GM18520 (cell line): Measurements from ENCODE around the gene ATP9A.
A peak's percentile ranks its signal among the peaks of the same experiment; 100 is the strongest.

Experiments
- ATAC-seq: cut with Tn5 transposase; IDR thresholded peaks from one replicate; pipeline ENCODE4 v1.9.1; 2021; ENCODE audit not compliant: unreplicated experiment

The ATP9A gene

GRCh38 chr20:51604851-51605250, 163.3 kb downstream of the ATP9A start:
- ATAC-seq: no peak

- no peak for ATAC-seq
These were observed 166.1 kb downstream of the ATP9A start for GRCh38 chr20:51602131-51602530.

GRCh38 chr20:51600950-51601349, 167.2 kb downstream of the ATP9A start:
- no peak for ATAC-seq

- ATAC-seq: no peak
These were observed 168.2 kb downstream of the ATP9A start for GRCh38 chr20:51600016-51600420.

GRCh38 chr20:51598556-51598955, 169.6 kb downstream of the ATP9A start:
- no peak for ATAC-seq

GRCh38 chr20:51597389-51598231, 170.6 kb downstream of the ATP9A start:
- no peak for ATAC-seq

- ATAC-seq: no peak
These were observed 171.4 kb downstream of the ATP9A start for GRCh38 chr20:51596668-51597388.

GRCh38 chr20:51595744-51596143, 172.4 kb downstream of the ATP9A start:
- no peak for ATAC-seq

- ATAC-seq: peak; percentile 83
These were observed 173.1 kb downstream of the ATP9A start for GRCh38 chr20:51595058-51595532.

- no peak for ATAC-seq
These were observed 173.7 kb downstream of the ATP9A start for GRCh38 chr20:51594236-51595057.

GRCh38 chr20:51593584-51593983, 174.6 kb downstream of the ATP9A start:
- no peak for ATAC-seq

- ATAC-seq: no peak
These were observed 175.6 kb downstream of the ATP9A start for GRCh38 chr20:51592564-51592963.

- ATAC-seq: no peak
These were observed 176.3 kb downstream of the ATP9A start for GRCh38 chr20:51591871-51592270.

GRCh38 chr20:51588762-51589161, 179.4 kb downstream of the ATP9A start:
- no peak for ATAC-seq

- no peak for ATAC-seq
These were observed 181.0 kb downstream of the ATP9A start for GRCh38 chr20:51587145-51587544.

GRCh38 chr20:51586005-51586440, 182.2 kb downstream of the ATP9A start:
- no peak for ATAC-seq

GRCh38 chr20:51585148-51585547, 183.0 kb downstream of the ATP9A start:
- ATAC-seq: no peak

- ATAC-seq: no peak
These were observed 183.5 kb downstream of the ATP9A start for GRCh38 chr20:51584737-51585136.

GRCh38 chr20:51584116-51584515, 184.1 kb downstream of the ATP9A start:
- no peak for ATAC-seq

- ATAC-seq: no peak
These were observed 184.7 kb downstream of the ATP9A start for GRCh38 chr20:51583499-51583898.

GRCh38 chr20:51583073-51583472, 185.1 kb downstream of the ATP9A start:
- ATAC-seq: no peak
